Naive B cell (primary cell): ENCODE results near the gene PEF1. TPM values are rescaled to one million over a fixed set of nuclear protein-coding genes. Genes with fewer than 3 reads are reported as not detected.

Experiments
- ATAC-seq, 2 donors: fragments of 150-1000 bp; cut with Tn5 transposase; 2 replicates each; pipeline ENCODE4 v1.10.0; 2021; ENCODE audit warnings: low read depth in 2 of 2, mild to moderate bottlenecking in 2 of 2, moderate library complexity in 2 of 2
- DNase-seq: peaks from one replicate; pipeline ENCODE4 v3.0.0; 2022
- H3K27ac Mint-ChIP-seq, 6 donors: one replicate each; pipeline ENCODE4 v1.8.0; 2020 to 2022; ENCODE audit warnings: mild to moderate bottlenecking in 6 of 6, mixed read lengths in 6 of 6, moderate library complexity in 5 of 6, inconsistent platforms in 2 of 6
- H3K27me3 Mint-ChIP-seq, 3 donors: one replicate each; pipeline ENCODE4 v1.8.0; 2021 to 2022; ENCODE audit warnings: mixed read lengths in 3 of 3, mild to moderate bottlenecking in 1 of 3
- H3K36me3 Mint-ChIP-seq, 2 donors: one replicate each; pipeline ENCODE4 v1.8.0; 2020 to 2022; ENCODE audit warnings: mixed read lengths in 2 of 2, inconsistent platforms in 1 of 2, mild to moderate bottlenecking in 1 of 2
- H3K4me1 Mint-ChIP-seq, 3 donors: one replicate each; pipeline ENCODE4 v1.8.0; 2020 to 2022; ENCODE audit warnings: mixed read lengths in 3 of 3, inconsistent platforms in 1 of 3, mild to moderate bottlenecking in 1 of 3, moderate library complexity in 1 of 3
- H3K4me3 Mint-ChIP-seq, 8 donors: one replicate each; pipeline ENCODE4 v1.8.0; 2020 to 2022; ENCODE audit warnings: mild to moderate bottlenecking in 8 of 8, mixed read lengths in 8 of 8, moderate library complexity in 8 of 8, inconsistent platforms in 2 of 8
- H3K9me3 Mint-ChIP-seq, 7 donors: one replicate each; pipeline ENCODE4 v1.8.0; 2020 to 2022; ENCODE audit warnings: mixed read lengths in 7 of 7, mild to moderate bottlenecking in 5 of 7, inconsistent platforms in 2 of 7, moderate library complexity in 1 of 7
- polyA plus RNA-seq, 6 donors: library from polyadenylated mRNA; unstranded; fragments of 300-500 nt; fragmentation: Illumina TruSeq; gene quantifications; one replicate each; pipeline ENCODE4 v1.2.3, GENCODE V29; 2021; ENCODE audit warnings: low read depth in 6 of 6

Gene PEF1
- polyA plus RNA-seq, 6 donors from 2014 or later: 72.6 to 140 (median 93.7) TPM

- H3K9me3 Mint-ChIP-seq: no peaks in the 10 kb centered on the region
- H3K4me3 Mint-ChIP-seq: no peak overlapping the region
- no peak for DNase-seq
- H3K36me3 Mint-ChIP-seq: no peaks in the 10 kb centered on the region
- peaks cover 8 to 28% (median 9%) of the 10 kb centered on the region in 3 donors for H3K27me3 Mint-ChIP-seq
- no peak overlapping the region for H3K27ac Mint-ChIP-seq
- no peak for ATAC-seq
- H3K4me1 Mint-ChIP-seq: peaks cover 0 to 11% (median 8%) of the 10 kb centered on the region in 3 donors
Measured at GRCh38 chr1:31585736-31586365, 58.8 kb downstream of the PEF1 start.

GRCh38 chr1:31584869-31585735 lies 59.6 kb downstream of the PEF1 start:
- Mint-ChIP-seq H3K4me3 (no peak overlapping the region), H3K27ac (no peak overlapping the region), H3K9me3 (no peaks in the 10 kb centered on the region), H3K4me1 (peaks cover 0 to 11% (median 8%) of the 10 kb centered on the region in 3 donors), H3K27me3 (peaks cover 9 to 23% (median 12%) of the 10 kb centered on the region in 3 donors), H3K36me3 (no peaks in the 10 kb centered on the region)
- DNase-seq: no peak
- no peak for ATAC-seq

GRCh38 chr1:31583995-31584868 lies 60.4 kb downstream of the PEF1 start:
- Mint-ChIP-seq H3K4me3 (no peak overlapping the region), H3K9me3 (no peaks in the 10 kb centered on the region), H3K27ac (no peak overlapping the region), H3K27me3 (peaks cover 9 to 22% (median 17%) of the 10 kb centered on the region in 3 donors), H3K36me3 (no peaks in the 10 kb centered on the region), H3K4me1 (peaks cover 0 to 8% (median 5%) of the 10 kb centered on the region in 3 donors)
- DNase-seq: no peak
- ATAC-seq: no peak

- Mint-ChIP-seq H3K36me3 (no peaks in the 10 kb centered on the region), H3K4me1 (peaks cover 0 to 6% (median 4%) of the 10 kb centered on the region in 3 donors), H3K9me3 (no peaks in the 10 kb centered on the region), H3K27ac (no peak overlapping the region), H3K4me3 (no peak overlapping the region), H3K27me3 (peaks cover 8 to 18% (median 15%) of the 10 kb centered on the region in 3 donors)
- ATAC-seq (no peak), DNase-seq (no peak)
Measured at GRCh38 chr1:31583082-31583994, 61.3 kb downstream of the PEF1 start.

GRCh38 chr1:31581821-31582810 lies 62.6 kb downstream of the PEF1 start:
- Mint-ChIP-seq H3K27ac (no peak overlapping the region), H3K4me3 (peak overlapping the region in 1 of 8 donors; percentile 71), H3K9me3 (no peaks in the 10 kb centered on the region), H3K4me1 (no peaks in the 10 kb centered on the region), H3K27me3 (peaks cover 0 to 10% (median 9%) of the 10 kb centered on the region in 3 donors), H3K36me3 (no peaks in the 10 kb centered on the region)
- DNase-seq: no peak
- ATAC-seq: no peak

GRCh38 chr1:31580891-31581603 lies 63.6 kb downstream of the PEF1 start:
- H3K9me3 Mint-ChIP-seq: no peaks in the 10 kb centered on the region
- no peak for DNase-seq
- H3K27ac Mint-ChIP-seq: no peak overlapping the region
- H3K36me3 Mint-ChIP-seq: no peaks in the 10 kb centered on the region
- H3K4me1 Mint-ChIP-seq: peaks cover 0 to 8% (median 3%) of the 10 kb centered on the region in 3 donors
- H3K4me3 Mint-ChIP-seq: no peak overlapping the region
- no peak for ATAC-seq
- H3K27me3 Mint-ChIP-seq: peaks cover 0 to 19% (median 12%) of the 10 kb centered on the region in 3 donors

- no peak overlapping the region for H3K27ac Mint-ChIP-seq
- DNase-seq (no peak), ATAC-seq (no peak)
- H3K4me1 Mint-ChIP-seq: peaks cover 0 to 11% (median 3%) of the 10 kb centered on the region in 3 donors
- H3K9me3 Mint-ChIP-seq: no peaks in the 10 kb centered on the region
- no peak overlapping the region for H3K4me3 Mint-ChIP-seq
- no peaks in the 10 kb centered on the region for H3K36me3 Mint-ChIP-seq
- peaks cover 0 to 24% (median 15%) of the 10 kb centered on the region in 3 donors for H3K27me3 Mint-ChIP-seq
Measured at GRCh38 chr1:31580513-31580870, 64.2 kb downstream of the PEF1 start.

Other genes with a start within 250 kb of the PEF1 start
- 1 to 10 TPM in 1 of 6 donors, under 1 TPM in 4, not detected in 1; 0.54 to 1.6 (median 0.77) TPM for gene SERINC2, start 231.7 kb downstream of the PEF1 start, polyA plus RNA-seq
- not detected for gene TINAGL1, start 68.4 kb downstream of the PEF1 start, polyA plus RNA-seq
- gene HCRTR1, start 27.2 kb downstream of the PEF1 start, polyA plus RNA-seq: not detected
- gene COL16A1, start 59.1 kb upstream of the PEF1 start, polyA plus RNA-seq: 1 to 10 TPM in 1 of 6 donors, under 1 TPM in 1, not detected in 4; 0.64 to 1.2 TPM
- not detected for gene ADGRB2, start 119.5 kb upstream of the PEF1 start, polyA plus RNA-seq
- under 1 TPM in 4 of 6 donors, not detected in 2; 0.23 to 0.38 (median 0.34) TPM for gene SPOCD1, start 171.1 kb upstream of the PEF1 start, polyA plus RNA-seq